Measurements from ENCODE around the gene KNTC1. TPM values are rescaled to one million over a fixed set of nuclear protein-coding genes. Genes with fewer than 3 reads are reported as not detected.

Gene KNTC1
- total and polyA plus RNA-seq, 2 of the 13 experiments (the other 11 are each of a cell fraction or from before 2014, with no cell fraction given), result 45.1 to 57.6 TPM

DNA sequence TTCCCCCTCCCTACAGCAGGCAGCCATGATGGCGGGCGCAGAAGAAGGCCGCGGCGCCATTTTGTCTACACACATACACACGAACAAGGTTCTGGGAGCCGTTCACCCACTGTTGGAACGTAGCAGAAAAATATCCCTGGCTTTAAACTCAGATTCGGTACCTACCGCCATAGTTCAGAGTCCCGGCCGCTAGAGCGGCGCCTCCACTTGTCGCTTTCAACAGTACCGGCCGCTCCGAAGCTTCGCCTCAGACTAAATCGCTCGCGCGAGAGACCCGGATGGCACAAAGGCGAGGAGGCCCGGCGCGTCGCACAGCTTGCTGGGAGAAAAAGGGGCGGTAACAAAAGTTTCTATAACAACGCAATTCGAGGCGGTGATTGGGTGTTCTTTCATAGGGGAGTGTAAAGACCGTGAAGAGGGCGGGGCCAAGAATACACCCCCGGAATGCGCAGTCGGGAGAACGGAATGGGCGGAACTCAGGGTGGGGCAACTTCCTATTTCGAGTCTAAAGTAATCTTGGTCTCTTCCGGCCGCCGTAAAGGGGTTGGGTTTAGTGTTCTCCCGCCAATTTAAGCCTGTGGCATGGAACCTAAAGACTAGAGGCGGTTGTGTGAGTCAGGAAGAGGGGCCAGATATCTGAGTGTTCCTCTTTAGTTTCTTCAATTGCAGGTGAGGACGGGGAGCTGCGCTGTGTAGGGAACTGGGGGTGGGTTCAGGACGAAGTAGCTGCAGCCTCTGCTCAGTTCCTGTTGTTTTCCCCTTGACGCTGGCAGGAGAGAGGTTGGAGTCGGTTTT, at the start of gene KNTC1, which contains the start of gene RSRC2 (continued):
- peak; percentile 99 for TF ChIP-seq POLR2G (IDR thresholded peaks at IDR 0.05; ENCODE audit: low read depth, low read length)
- peak; percentile 96 for TF ChIP-seq SRSF1 (optimal IDR thresholded peaks at IDR 0.05; ENCODE audit: low read depth, low read length)
- TF ChIP-seq, protein P1, sequence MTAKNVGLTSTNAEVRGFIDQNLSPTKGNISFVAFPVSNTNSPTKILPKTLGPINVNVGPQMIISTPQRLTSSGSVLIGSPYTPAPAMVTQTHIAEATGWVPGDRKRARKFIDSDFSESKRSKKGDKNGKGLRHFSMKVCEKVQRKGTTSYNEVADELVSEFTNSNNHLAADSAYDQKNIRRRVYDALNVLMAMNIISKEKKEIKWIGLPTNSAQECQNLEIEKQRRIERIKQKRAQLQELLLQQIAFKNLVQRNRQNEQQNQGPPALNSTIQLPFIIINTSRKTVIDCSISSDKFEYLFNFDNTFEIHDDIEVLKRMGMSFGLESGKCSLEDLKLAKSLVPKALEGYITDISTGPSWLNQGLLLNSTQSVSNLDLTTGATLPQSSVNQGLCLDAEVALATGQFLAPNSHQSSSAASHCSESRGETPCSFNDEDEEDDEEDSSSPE (CRISPR knock-in tag; IDR thresholded peaks at IDR 0.05), result peak; percentile 99
- TF ChIP-seq JUNB (CRISPR knock-in tag; IDR thresholded peaks at IDR 0.05; ENCODE audit: borderline replicate concordance), result peak; percentile 37; the same call in 1 of the 2 replicates
- peak; percentile 93 for TF ChIP-seq THAP11 (CRISPR knock-in tag; IDR thresholded peaks at IDR 0.05)
- TF ChIP-seq, protein P2, sequence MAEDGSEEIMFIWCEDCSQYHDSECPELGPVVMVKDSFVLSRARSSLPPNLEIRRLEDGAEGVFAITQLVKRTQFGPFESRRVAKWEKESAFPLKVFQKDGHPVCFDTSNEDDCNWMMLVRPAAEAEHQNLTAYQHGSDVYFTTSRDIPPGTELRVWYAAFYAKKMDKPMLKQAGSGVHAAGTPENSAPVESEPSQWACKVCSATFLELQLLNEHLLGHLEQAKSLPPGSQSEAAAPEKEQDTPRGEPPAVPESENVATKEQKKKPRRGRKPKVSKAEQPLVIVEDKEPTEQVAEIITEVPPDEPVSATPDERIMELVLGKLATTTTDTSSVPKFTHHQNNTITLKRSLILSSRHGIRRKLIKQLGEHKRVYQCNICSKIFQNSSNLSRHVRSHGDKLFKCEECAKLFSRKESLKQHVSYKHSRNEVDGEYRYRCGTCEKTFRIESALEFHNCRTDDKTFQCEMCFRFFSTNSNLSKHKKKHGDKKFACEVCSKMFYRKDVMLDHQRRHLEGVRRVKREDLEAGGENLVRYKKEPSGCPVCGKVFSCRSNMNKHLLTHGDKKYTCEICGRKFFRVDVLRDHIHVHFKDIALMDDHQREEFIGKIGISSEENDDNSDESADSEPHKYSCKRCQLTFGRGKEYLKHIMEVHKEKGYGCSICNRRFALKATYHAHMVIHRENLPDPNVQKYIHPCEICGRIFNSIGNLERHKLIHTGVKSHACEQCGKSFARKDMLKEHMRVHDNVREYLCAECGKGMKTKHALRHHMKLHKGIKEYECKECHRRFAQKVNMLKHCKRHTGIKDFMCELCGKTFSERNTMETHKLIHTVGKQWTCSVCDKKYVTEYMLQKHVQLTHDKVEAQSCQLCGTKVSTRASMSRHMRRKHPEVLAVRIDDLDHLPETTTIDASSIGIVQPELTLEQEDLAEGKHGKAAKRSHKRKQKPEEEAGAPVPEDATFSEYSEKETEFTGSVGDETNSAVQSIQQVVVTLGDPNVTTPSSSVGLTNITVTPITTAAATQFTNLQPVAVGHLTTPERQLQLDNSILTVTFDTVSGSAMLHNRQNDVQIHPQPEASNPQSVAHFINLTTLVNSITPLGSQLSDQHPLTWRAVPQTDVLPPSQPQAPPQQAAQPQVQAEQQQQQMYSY (CRISPR knock-in tag; IDR thresholded peaks at IDR 0.05), result peak; percentile 11; the same call in 1 of the 2 replicates
- TF ChIP-seq NKX3-1 (CRISPR knock-in tag; IDR thresholded peaks at IDR 0.05), result peak; percentile 57; the same call in 1 of the 2 replicates
- no peak for TF ChIP-seq NONO (IDR thresholded peaks at IDR 0.05)
- peak; percentile 73; the same call in 1 of the 2 replicates for TF ChIP-seq NONO (CRISPR knock-in tag; conservative IDR thresholded peaks at IDR 0.05)
- no peak for TF ChIP-seq SRF (IDR thresholded peaks at IDR 0.05; ENCODE audit: low read depth, low read length)
- no peak for TF ChIP-seq NPAS2 (CRISPR knock-in tag; IDR thresholded peaks at IDR 0.05; ENCODE audit: borderline replicate concordance)
- no peak for TF ChIP-seq ZBTB20 (CRISPR knock-in tag; IDR thresholded peaks at IDR 0.05; ENCODE audit: borderline replicate concordance, low read depth)
- peak; percentile 91 for TF ChIP-seq RBM22 (optimal IDR thresholded peaks at IDR 0.05; ENCODE audit: low read length)
- 0 out of 2 replicates have a peak, but pooled peaks have one; percentile 57 for TF ChIP-seq ZNF773 (CRISPR knock-in tag; IDR thresholded peaks at IDR 0.05; ENCODE audit: borderline replicate concordance)
- TF ChIP-seq, protein P3, sequence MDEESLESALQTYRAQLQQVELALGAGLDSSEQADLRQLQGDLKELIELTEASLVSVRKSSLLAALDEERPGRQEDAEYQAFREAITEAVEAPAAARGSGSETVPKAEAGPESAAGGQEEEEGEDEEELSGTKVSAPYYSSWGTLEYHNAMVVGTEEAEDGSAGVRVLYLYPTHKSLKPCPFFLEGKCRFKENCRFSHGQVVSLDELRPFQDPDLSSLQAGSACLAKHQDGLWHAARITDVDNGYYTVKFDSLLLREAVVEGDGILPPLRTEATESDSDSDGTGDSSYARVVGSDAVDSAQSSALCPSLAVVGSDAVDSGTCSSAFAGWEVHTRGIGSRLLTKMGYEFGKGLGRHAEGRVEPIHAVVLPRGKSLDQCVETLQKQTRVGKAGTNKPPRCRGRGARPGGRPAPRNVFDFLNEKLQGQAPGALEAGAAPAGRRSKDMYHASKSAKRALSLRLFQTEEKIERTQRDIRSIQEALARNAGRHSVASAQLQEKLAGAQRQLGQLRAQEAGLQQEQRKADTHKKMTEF (CRISPR knock-in tag; IDR thresholded peaks at IDR 0.05), result peak; percentile 65; the same call in 1 of the 2 replicates
- TF ChIP-seq ZNF121 (CRISPR knock-in tag; IDR thresholded peaks at IDR 0.05), result no peak
- TF ChIP-seq HDAC6 (IDR thresholded peaks at IDR 0.05; ENCODE audit: low read depth, low read length), result no peak
- TF ChIP-seq, protein P4, sequence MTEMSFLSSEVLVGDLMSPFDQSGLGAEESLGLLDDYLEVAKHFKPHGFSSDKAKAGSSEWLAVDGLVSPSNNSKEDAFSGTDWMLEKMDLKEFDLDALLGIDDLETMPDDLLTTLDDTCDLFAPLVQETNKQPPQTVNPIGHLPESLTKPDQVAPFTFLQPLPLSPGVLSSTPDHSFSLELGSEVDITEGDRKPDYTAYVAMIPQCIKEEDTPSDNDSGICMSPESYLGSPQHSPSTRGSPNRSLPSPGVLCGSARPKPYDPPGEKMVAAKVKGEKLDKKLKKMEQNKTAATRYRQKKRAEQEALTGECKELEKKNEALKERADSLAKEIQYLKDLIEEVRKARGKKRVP (CRISPR knock-in tag; IDR thresholded peaks at IDR 0.05), result peak in 1 of 2 experiments; percentile 61; a peak in 1 of 4 replicates
- TF ChIP-seq BORCS8-MEF2B (CRISPR knock-in tag; IDR thresholded peaks at IDR 0.05), result peak; percentile 52; the same call in 1 of the 2 replicates
- TF ChIP-seq SIN3B (IDR thresholded peaks at IDR 0.05; ENCODE audit: low read length), result peak; percentile 96
- peak; percentile 42; the same call in 1 of the 2 replicates for TF ChIP-seq CREB1 (IDR thresholded peaks at IDR 0.05)
- TF ChIP-seq CREB1 (CRISPR knock-in tag; IDR thresholded peaks at IDR 0.05), result peak; percentile 80
- peak; percentile 62 for TF ChIP-seq HNRNPLL (IDR thresholded peaks at IDR 0.05; ENCODE audit: low read depth, low read length, poor library complexity, severe bottlenecking)

All from HepG2 (cell line).